GM06990 (cell line): ENCODE results near the gene SPATA46.

ENCODE experiments used
- DNase-seq: peaks from one replicate; pipeline ENCODE4 v3.0.0-alpha.2; 2011; ENCODE audit not compliant: insufficient read length; ENCODE audit errors: extremely low read depth
- H3K27me3 ChIP-seq: replicated peaks from 2 replicates; pipeline ENCODE4 v1.6.0; 2011; ENCODE audit warnings: low read length; ENCODE audit not compliant: control insufficient read depth, insufficient read depth
- H3K36me3 ChIP-seq: 2 replicates; pipeline ENCODE4 v1.5.1; 2011; ENCODE audit warnings: low read length; ENCODE audit not compliant: control insufficient read depth, insufficient read depth
- H3K4me3 ChIP-seq: replicated peaks from 2 replicates; pipeline ENCODE4 v1.5.1; 2011; ENCODE audit warnings: low read depth, mild to moderate bottlenecking, control low read depth, low read length
- CTCF ChIP-seq: IDR thresholded peaks from 2 replicates; pipeline ENCODE4 v1.5.1; 2011; ENCODE audit warnings: low read length, control low read depth, mild to moderate bottlenecking, inconsistent platforms; ENCODE audit not compliant: insufficient read depth, poor library complexity, severe bottlenecking

SPATA46 gene

GRCh38 chr1:162343470-162343869, 33.2 kb downstream of the SPATA46 start:
- no peak for TF ChIP-seq CTCF

GRCh38 chr1:162342452-162342983, 34.1 kb downstream of the SPATA46 start:
- H3K27me3 ChIP-seq: no peaks in the 10 kb centered on the region; the same call in 1 of the 2 replicates
- DNase-seq: no peak
- no peaks in the 10 kb centered on the region for H3K36me3 ChIP-seq
- H3K4me3 ChIP-seq: no peak overlapping the region
- TF ChIP-seq CTCF: no peak

More at GRCh38 chr1:162343470-162343869, 33.2 kb downstream of the SPATA46 start:
- H3K4me3 ChIP-seq: no peak overlapping the region
- H3K27me3 ChIP-seq: no peaks in the 10 kb centered on the region; the same call in 1 of the 2 replicates
- DNase-seq: no peak
- no peaks in the 10 kb centered on the region for H3K36me3 ChIP-seq

DNA sequence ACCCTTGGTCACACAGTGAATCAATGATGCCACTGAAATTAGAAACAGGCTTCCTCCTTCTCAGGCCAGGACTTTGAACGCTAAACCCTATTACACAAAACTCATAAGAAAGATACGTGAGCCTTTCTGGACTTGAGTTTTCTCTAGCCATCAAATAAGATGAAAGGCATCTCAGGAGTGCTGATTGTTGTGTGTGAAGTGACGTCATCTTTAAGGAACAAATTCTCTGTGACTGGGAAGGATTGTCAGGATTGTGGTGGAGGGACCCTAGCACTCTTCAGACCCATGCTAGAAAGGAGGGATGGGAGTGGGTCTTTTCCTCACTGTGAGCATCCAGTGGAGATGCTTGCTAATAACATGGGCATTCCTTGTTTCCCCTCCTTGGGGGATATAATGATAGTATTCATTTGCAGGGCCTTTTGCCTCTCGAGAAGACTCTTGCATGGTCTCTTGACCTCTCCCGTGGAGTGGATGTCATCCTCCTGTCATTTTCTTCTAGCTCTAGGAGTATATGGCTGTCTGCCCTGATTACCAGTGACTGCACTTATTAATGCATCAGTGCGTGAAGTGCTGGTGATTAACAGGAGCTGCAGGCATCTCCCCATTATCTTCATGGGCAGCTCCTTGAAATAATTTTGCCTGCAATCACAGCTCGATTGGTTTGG, 39.9 kb downstream of the SPATA46 start:
- DNase-seq: no peak
- no peak overlapping the region for H3K4me3 ChIP-seq
- no peak for TF ChIP-seq CTCF
- H3K27me3 ChIP-seq: no peaks in the 10 kb centered on the region; the same call in 1 of the 2 replicates
- no peaks in the 10 kb centered on the region for H3K36me3 ChIP-seq

DNA sequence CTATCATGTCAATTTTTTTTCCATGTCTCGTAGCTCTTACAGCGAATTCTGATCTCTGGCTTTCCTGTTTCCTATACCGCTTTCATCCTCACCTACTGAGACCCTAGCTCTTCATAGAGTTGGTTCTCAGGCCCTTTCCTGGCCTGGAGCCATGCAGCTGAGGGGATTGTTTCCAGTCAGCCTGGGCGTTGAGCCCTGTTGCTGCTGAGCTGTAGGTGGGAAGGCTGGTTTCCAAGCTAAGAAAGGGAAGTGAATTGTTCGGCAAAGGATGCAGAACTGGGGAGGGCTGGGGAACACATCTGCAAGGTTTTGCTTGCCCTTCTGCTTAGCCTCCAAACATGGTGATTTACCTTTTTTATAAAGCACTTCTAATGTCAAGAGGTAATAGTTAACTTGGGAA, 41.5 kb downstream of the SPATA46 start:
- Histone ChIP-seq H3K27me3 (no peaks in the 10 kb centered on the region), H3K4me3 (no peak overlapping the region), H3K36me3 (no peaks in the 10 kb centered on the region)
- no peak for TF ChIP-seq CTCF
- DNase-seq: no peak

DNA sequence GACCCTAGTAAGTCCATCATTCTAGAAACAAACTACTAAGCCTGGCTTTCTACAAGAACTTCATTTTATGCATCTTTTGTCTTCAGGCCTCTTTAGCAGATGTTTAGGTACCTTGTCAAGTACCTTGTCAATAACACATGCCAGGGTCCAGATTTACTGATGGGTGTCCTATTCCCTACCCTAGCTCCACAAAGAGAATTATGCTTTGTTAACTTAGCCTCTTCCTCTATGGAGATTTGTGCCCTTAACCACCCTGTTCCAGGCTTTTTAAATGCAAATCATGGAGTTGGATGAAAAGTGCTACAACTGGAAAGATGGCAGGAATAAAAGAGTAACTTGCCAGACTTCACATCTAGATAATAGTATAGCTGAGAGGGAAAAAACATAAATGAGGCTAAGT, 42.7 kb downstream of the SPATA46 start:
- H3K36me3 ChIP-seq: no peaks in the 10 kb centered on the region
- H3K27me3 ChIP-seq: no peaks in the 10 kb centered on the region
- TF ChIP-seq CTCF: no peak
- no peak for DNase-seq
- no peak overlapping the region for H3K4me3 ChIP-seq

GRCh38 chr1:162329826-162330225, 46.8 kb downstream of the SPATA46 start:
- Histone ChIP-seq H3K36me3 (no peaks in the 10 kb centered on the region), H3K27me3 (peaks cover 4% of the 10 kb centered on the region), H3K4me3 (no peak overlapping the region)
- TF ChIP-seq CTCF: no peak
- DNase-seq: no peak
